GM21528 (cell line): ENCODE results near the gene DHRS11.

ENCODE experiments used
- ATAC-seq: cut with Tn5 transposase; IDR thresholded peaks from one replicate; pipeline ENCODE4 v1.9.1; 2021; ENCODE audit warnings: mild to moderate bottlenecking, moderate library complexity; ENCODE audit not compliant: unreplicated experiment, low FRiP score

DHRS11 gene

DNA sequence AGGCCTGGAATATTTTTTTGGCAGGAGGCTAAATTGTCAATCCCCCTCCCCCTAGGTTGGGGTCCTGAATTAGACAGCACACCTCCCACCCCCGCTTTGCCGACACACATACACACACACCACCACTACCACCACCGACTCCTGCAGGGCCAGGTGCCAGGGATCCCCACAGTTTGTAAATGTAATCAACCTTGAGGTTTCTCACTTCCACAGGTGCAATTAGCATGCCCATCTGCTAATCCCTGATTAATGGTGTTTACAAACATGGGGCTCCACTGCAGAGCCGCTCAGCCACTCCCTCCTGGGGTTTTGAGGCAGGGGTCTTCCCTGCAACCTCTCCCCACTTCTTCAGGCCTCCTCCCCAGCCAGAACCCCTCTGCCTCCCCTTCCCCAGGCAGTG, 21.5 kb downstream of the DHRS11 start:
- no peak for ATAC-seq

DNA sequence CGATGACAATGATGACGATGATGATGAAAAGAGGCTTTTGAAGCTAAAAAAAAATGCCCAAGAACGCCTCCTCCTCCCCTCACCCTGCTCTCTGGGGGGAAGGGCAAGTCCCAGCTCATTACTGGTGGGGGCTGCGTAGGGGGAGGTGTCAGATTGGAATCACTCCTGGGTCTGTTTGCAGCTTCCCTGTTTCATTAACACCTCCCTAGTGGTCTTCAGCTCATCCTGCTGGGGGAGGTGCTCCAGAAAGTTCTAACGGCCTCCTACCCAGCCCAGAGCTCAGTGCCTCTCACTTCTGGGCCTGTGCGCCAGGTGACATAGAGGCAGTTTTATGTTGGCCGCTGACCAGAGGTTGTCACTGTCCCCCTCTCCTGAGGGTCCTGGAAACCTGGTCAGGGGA, 22.4 kb downstream of the DHRS11 start:
- no peak for ATAC-seq

DNA sequence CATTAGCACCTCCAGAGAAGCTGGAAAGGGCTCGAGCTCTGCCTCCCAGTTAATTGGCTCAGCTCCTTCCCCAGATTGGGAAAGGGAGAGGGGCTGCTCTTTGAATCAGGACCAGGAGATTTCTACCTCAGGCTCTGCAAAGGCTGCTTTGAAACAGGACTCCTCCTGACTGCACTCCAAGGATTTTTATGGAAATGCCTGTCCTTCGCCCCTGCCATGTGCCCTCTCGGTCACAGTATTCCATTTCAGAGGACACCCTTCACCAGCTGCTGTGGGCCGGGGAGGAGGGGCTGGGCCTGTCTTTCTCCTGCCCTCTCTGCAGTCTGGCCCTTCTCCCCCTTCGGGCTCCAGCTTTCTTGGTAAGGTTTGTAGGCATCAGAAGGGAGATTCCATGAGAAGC, 23.3 kb downstream of the DHRS11 start:
- no peak for ATAC-seq

DNA sequence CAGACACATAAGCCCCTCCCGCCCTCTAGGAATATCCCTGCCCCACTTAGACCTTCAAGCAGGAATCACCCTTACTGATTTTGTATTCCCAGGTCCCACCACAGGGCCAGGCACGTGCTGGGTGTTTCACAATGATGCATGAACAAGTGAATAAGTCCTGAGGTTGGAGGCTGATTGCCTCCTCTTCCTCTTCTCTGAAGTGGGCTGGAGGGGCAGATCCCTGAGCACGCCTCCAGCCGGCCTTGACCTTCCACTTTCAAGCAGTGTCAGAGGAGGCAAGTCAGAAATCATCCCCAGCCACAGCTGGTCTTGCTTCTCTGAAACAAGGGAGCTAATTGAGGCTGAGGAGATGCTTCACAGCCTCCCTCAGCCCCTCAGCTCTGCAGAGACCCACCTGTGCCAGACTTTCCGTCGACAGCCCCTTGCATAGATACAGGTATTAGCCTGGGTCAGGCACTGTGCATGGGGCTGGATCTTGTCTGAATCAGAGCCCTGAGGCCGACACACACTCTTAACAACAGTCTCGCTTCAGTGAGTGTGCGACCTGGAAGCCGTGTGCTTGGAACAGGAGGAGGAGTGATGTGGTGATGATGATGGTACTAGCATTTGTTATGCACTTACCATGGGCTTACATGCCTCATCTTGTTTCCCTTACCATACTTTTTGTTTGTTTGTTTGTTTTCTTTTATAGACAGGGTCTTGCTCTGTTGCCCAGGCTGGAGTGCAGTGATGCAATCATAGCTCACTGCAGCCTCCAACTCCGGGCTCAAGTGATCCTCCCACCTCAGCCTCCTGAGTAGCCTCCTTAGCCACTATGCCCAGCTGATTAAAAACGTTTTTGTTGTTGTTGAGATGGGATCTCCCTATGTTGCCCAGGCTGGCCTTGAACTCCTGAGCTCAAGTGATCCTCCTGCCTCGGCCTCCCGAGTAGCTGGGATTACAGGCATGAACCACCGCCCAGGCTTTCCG, 24.7 kb downstream of the DHRS11 start:
- ATAC-seq, result no peak

DNA sequence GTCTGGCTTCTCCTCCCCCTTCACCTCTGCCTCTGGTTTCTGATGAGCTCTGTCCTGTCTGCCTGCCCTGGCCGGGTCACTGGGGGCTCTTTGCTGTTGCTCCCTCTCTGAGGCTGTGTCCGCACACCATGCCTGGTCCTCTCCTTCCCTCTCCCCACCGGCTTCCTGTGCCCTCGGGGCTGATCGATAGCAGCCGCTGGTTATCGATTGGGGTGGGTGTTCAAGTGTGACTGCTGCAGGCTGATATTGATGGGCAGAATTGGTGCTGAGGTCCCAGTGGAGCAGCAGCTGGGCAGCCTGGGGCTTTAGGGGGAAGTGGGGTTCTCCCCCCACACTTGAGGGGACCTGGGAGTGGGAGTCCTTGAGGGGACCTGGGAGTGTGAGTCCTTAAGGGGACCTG, 26.1 kb downstream of the DHRS11 start:
- ATAC-seq, result no peak

DNA sequence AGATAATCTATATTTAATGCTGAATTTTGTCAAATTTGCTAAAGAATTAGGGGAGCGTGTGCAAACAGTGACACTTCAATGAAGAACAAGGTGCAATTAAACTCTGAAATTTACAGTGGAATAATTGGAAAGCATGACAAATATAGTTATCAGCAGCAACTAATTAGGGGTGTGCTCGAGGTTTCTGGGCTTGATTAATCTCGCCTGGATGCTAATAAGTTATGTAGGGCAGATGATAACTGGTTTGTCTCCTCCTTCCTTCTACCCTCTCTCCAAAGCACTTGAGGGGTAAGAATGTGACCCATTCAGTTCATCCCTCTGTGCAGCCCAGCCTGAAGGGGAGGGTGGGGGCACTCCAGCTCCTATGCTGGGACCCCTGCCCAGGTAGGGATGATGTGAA, 31.6 kb downstream of the DHRS11 start:
- ATAC-seq, result no peak

DNA sequence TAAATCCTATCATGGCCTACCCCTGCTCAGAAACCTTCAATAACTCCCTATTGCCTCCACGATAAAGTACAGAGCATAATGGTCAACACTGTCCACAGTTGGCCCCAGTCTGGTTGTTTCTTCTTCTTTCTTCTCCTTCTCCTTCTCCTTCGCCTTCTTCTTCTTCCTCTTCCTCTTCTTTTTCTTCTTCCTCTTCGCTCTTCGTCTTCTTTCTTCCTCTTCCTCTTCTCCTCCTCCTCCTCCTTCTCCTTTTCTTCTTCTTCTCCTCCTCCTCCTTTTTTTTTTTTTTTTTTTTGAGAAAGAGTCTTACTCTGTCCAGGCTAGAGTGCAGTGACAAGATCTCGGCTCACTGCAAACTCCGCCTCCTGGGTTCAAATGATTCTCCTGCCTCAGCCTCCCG, 33.5 kb downstream of the DHRS11 start:
- no peak for ATAC-seq

DNA sequence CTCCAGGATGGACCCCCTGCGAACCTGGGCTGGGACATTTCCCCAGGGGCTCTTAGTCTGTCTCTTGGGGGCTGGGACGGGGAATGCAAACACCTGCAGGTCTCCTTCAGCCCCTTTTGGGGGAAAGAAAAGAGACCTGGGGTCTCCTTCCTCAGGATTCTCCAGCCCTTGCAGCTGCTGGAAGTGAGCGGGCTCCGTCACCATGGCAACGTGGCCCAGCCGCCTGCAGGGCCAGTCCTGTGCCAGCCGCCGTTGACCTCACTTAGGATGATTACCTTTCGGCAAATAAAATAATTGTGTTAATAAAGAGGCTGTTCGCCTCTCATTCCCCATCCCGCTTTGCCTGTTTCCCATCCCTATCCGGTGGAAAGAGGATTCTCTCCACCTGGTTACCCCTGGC, 35.4 kb downstream of the DHRS11 start:
- no peak for ATAC-seq

DNA sequence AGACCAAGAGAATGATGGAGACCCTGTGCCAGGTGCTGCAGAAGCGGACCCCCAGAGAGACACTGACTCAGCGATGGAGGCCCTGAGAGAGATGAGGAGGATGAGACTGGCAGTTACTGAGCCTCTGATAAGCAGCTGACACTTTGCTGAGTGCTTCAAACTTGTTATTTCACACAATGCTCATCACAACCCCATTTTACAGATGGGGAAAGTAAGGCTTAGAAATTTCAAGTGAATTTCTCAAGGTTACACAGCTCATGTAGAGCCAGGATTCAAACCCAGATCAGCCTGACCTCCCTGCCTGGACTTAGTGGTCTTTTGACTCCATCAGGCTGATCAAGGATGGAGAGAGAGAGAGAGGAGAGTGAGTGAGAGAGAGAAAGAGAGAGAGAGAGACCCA, 36.9 kb downstream of the DHRS11 start:
- ATAC-seq, result no peak

DNA sequence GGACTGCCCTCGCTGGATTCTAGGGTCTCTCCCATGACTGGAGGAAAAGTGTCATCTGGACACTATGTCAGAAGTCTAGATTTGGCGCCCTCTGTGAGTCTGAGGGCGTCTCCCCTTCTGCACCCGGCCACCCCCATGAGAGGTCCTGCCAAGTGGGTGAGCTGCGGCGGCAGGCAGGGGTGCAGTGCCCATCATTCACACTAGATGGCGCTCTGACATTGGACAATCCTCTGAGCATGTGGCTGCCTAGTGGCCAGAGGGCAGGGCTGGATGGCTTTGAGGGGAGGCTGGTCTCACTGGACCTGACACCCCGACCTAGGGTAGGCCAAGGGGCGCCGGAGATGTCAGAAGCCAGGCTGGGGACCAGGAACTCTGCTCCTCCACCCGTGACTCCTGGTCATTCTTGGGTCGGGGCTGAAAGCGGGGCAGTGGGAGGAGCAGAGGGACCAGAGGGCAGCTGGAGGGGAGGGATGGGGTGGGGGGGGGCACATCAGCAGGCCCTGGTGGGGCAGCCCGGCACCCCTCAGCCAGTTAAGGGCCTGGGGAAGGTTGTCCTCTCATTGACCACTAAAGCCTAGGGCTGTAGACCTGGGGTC, 37.7 kb downstream of the DHRS11 start:
- ATAC-seq, result no peak

DNA sequence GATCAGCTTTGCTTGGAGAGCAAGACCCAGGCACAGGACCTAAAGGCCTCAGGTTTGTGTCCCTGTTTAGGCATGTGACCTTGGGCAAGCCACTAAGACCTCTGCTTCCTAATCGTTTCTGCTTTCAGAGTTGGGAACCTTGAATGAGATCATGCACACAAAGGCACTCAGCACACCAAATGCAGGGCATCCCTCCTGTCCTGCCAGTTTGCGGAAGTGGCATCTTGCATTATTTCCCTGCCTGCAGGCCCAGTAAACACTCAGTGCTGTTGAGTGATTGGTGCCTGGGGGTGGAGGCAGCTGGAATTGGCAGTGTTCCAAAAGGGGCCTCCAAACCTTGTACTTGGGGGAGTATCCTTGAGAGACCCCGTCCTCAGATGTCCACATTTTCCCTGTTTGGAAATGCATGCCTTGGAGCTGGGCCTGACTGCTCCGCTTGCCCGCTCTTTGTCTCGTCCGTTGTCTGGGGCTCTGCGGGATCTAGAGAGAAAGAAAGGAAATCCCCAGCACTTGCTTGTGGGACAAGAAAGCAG, 38.4 kb downstream of the DHRS11 start:
- no peak for ATAC-seq

DNA sequence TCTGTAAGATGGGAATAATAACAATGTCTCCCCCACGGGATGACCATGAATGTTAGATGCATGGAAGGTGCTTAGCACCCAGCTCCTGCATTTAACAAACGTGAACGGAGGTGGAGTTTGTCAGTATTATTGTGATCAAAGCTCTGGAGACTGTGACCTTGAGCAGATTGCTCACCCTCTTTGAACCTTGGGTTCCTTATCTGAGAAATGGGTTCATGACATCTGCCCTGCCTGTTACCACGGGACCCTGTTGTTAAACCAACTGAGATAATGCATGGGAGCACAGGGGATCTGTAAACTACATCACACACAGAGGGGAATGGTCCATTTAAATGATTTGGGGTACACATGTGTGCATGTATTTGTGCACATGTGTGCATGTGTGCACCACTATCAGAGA, 39.3 kb downstream of the DHRS11 start:
- ATAC-seq, result no peak

DNA sequence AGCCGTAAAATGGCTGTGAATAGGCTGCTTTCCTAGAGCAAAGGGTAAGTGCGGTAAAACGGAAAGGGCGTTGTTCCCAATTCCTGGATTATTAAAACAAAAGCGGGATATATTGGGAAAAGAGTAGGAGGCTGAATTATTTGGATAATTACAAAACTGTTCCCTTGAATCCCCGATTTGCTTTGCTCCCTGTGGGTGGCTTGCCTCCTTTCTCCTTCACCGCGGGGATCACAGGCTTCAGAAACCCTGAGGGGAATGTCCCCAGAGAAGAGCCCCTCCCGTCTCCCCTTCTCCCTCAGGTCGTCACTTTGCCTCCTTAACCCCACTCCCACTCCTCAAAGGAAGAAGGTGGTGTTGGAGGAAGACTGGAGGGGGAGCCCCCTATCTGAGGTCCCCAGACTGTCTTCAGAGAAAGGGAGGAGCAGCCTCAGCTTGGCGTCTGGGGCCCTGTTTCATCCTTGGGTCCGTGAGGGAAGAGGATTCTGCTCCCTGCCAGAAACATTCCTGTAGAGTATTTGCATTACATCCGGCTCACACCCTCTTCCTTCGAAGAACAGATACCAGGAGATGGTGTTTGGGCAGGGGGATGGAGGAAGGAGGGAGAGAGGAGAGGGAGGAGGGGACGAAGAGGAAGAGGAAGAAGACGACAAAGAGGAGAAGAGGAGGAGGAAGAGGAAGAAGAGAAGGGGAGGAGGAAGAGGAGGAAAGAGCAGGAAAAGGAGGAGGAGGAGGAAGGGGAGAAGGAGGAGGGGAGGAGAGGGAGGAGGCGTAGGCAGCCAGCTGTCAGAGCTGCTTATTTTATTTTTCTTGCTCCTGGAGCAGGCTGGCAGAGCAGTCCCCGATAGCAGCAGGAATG, 41.5 kb downstream of the DHRS11 start:
- ATAC-seq, result no peak

DNA sequence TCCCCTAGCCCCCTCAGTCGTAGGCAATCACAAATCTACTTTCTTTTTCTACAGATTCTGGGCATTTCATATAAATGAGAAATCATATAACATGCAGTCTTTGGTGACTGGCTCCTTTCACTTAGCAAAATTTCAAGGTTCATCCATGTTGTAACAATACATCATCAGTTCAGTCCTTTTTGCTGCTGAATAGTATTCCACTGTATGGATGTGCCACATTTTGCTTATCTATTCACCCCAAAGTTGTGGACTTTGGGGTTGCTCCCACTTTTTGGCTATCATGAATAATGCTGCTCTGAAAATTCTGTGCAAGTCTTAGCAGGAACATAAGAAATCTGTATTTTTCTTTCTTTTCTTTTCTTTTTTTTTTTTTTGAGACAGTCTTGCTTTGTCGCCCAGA, 48.7 kb downstream of the DHRS11 start:
- ATAC-seq, result no peak

DNA sequence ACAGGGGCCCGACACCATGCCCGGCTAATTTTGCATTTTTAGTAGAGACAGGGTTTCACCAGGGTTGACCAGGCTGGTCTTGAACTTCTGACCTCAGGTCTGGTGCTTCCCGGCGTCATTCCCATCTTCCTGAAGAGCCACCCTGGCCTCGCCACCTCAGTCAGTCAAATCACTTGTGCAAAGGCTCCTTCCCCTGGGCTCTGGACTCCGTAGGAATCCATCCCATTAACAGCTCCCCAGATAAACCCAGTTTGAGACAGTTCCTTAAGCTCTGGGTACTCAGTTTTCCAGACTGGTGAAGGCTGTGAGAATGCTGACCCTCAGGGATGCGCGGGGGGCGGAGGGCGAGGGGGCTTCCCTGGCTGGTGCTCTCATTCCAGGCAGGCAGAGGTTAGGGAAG, 49.2 kb downstream of the DHRS11 start:
- no peak for ATAC-seq

DNA sequence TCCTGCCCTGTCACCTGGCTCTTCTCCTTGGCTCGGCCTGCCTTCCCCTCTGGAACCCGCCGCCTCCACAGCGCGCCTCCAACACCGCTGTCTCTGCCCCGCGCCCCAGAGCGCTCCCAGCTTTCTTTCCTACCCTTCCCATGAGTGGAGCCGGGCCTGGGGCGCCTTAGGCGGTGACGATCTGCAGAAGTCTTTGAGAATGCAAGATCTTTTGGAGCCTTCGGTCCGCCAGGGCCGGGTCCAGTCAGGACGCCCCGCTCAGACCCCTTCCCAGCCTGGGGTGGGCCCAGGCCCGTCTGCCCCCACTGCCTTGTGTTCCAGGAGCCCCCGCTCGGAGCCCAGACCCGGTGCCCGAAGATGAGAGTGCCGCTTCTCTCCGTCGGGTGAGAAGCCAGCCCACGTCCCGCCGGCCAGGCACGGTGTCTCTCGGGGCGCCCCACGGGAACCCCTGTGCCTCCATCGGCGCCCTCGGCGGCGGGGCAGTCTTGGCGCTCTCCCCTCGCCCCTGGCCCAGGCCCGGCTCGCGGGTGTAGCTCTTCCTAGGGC, 49.7 kb downstream of the DHRS11 start:
- no peak for ATAC-seq

DNA sequence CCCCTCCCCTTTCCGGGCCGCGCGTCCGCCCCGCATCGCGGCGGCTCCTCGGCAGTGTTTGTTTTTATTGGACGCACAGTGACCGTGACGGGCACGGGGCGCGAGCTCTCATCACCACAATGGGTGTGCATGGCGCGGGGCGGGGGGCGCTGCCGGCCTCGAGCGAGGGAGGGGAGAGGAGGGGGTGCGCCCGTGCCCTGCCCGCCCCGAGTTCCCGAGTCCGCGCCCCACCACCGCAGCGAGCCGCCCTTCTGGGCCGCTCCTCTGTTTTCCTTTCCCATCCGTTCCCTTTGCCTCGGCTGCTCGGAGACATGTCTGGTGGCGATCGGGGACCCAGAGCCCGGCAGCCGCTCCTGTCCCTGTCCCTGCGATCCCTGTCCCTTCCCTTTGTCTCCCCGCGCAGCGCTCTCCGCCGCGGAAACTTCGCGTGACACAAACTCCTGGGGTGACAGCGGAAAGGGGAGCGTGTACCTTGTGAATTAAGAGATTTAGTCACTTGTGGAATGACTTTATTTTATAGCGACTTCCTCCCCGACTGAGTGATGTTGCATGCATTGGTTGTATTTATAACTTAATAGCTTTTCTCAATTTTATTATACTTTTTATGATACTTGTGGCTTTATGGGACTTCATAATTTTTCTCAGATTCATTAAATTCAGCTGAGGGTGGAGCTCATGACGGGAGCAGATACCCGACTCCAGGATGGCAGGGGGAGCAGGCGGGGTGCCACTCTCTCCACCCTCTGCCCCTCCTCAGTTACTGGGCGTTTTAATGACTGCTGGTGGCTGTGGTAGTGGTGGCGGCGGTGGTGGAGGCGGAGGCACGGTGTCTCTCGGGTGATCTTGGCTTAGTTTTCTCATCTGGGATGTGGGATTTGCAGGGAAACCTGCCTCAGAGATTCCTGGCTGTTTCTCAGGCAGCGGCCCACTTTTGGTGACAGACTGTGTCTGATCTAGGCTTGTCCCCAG, 50.5 kb downstream of the DHRS11 start:
- no peak for ATAC-seq

DNA sequence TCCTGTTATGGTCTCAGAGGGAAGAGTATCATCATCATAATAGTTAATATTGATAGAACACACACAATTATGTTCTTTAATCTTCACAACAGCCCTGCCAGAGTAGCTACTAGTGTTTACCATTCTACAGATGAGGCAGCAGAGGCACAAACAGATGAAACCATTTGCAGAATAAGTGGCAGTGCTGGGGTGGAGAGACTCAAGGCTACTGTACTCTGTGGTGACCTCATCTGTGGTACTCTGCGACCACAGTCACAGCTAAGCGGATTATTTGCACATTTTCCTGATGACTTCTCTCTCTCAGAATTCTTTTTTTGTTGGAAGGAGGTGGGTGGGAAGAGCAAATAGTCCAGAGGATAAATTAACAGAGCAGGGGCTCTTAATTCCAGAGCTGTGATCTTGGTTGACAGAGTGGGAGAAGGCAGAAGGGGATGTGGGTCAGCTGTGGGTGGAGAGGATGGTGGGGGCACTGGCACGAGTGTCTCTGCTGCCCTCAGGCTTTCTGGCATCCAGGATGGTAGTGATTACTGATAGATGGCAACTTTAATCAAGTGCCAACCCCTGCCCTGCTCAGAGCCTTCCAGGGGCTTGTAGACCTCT, 51.5 kb downstream of the DHRS11 start:
- no peak for ATAC-seq

DNA sequence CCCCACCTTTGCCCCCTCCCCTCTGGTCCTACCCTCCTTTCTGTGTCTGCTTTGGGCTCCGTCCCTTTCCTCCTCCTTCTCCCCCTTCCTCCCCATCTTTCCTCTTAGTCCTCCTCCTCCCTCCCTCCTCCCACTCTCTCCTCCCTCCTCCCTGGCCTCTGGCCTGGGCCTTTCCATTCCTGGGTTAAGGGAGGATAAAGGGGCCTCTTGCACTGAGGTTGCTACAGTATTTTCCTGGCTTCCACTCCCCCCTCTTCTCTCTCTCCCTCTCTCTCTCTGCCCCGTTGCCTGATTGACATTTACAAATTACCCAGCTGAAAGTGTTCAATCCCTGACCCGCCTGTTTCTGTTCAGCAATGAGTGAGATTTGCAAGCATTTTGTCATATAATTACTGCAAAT, 53.7 kb downstream of the DHRS11 start:
- no peak for ATAC-seq
